Astrocyte (in vitro differentiated cells and primary cell): ENCODE results near the gene FSTL4. TPM values are rescaled to one million over a fixed set of nuclear protein-coding genes. Genes with fewer than 3 reads are reported as not detected.

ENCODE experiments used
- DNase-seq: peaks from one replicate; pipeline ENCODE4 v3.0.0-alpha.2; 2010; ENCODE audit warnings: low read depth
- FAIRE-seq: peaks from 2 replicates; lab custom pipeline; 2011; peaks lifted over from hg19 to GRCh38; lab: Jason Lieb, UNC
- H2AFZ ChIP-seq: 2 replicates; pipeline ENCODE4 v1.6.0; 2012; ENCODE audit warnings: low read depth, low read length, inconsistent platforms
- H3K27ac ChIP-seq: 2 replicates; pipeline ENCODE4 v1.5.1; 2011; ENCODE audit warnings: low read depth, low read length, inconsistent platforms
- H3K27me3 ChIP-seq: 2 replicates; pipeline ENCODE4 v1.6.0; 2011; ENCODE audit warnings: low read length, inconsistent platforms; ENCODE audit not compliant: insufficient read depth
- H3K36me3 ChIP-seq: 2 replicates; pipeline ENCODE4 v1.5.1; 2011; ENCODE audit warnings: low read length, inconsistent platforms; ENCODE audit not compliant: insufficient read depth
- H3K4me1 ChIP-seq: 2 replicates; pipeline ENCODE4 v1.5.1; 2011; ENCODE audit warnings: low read length, inconsistent platforms; ENCODE audit not compliant: insufficient read depth
- H3K4me2 ChIP-seq: 2 replicates; pipeline ENCODE4 v1.6.0; 2012; ENCODE audit warnings: low read length, inconsistent platforms
- H3K4me3 ChIP-seq: 2 replicates; pipeline ENCODE4 v1.5.1; 2011; ENCODE audit warnings: low read depth, mild to moderate bottlenecking, low read length, inconsistent platforms; ENCODE audit not compliant: insufficient read depth
- H3K79me2 ChIP-seq: 2 replicates; pipeline ENCODE4 v1.6.0; 2012; ENCODE audit warnings: mild to moderate bottlenecking, low read length, inconsistent platforms; ENCODE audit not compliant: insufficient read depth
- H3K9ac ChIP-seq: 2 replicates; pipeline ENCODE4 v1.6.0; 2012; ENCODE audit warnings: mild to moderate bottlenecking, low read length, inconsistent platforms
- H3K9me3 ChIP-seq: 2 replicates; pipeline ENCODE4 v1.5.1; 2012; ENCODE audit warnings: low read depth, mild to moderate bottlenecking, low read length, inconsistent platforms; ENCODE audit not compliant: insufficient read depth
- H4K20me1 ChIP-seq: 2 replicates; pipeline ENCODE4 v1.6.0; 2012; ENCODE audit warnings: low read length, inconsistent platforms; ENCODE audit not compliant: insufficient read depth
- H3K27ac Mint-ChIP-seq: one replicate; pipeline ENCODE4 v1.8.0; 2021; ENCODE audit warnings: mild to moderate bottlenecking, mixed read lengths; ENCODE audit not compliant: unreplicated experiment
- H3K27me3 Mint-ChIP-seq: one replicate; pipeline ENCODE4 v1.8.0; 2021; ENCODE audit warnings: low read depth, mixed read lengths; ENCODE audit not compliant: unreplicated experiment
- H3K36me3 Mint-ChIP-seq: one replicate; pipeline ENCODE4 v1.8.0; 2021; ENCODE audit warnings: low read depth, mixed read lengths; ENCODE audit not compliant: unreplicated experiment
- H3K4me1 Mint-ChIP-seq: one replicate; pipeline ENCODE4 v1.8.0; 2021; ENCODE audit warnings: low read depth, mixed read lengths; ENCODE audit not compliant: unreplicated experiment
- H3K4me3 Mint-ChIP-seq: one replicate; pipeline ENCODE4 v1.8.0; 2021; ENCODE audit warnings: mild to moderate bottlenecking, moderate library complexity, mixed read lengths; ENCODE audit not compliant: unreplicated experiment
- H3K9me3 Mint-ChIP-seq: one replicate; pipeline ENCODE4 v1.8.0; 2021; ENCODE audit warnings: mild to moderate bottlenecking, mixed read lengths; ENCODE audit not compliant: unreplicated experiment
- EZH2 ChIP-seq: IDR thresholded peaks from 2 replicates; pipeline ENCODE4 v1.6.1; 2012; ENCODE audit warnings: mild to moderate bottlenecking, low read length, inconsistent platforms; ENCODE audit not compliant: insufficient read depth
- total RNA-seq: library from RNA; stranded (reverse); gene quantifications from 2 replicates; pipeline ENCODE4 v1.2.1, GENCODE V29; 2021
- TF ChIP-seq, protein P1 (sequence below): IDR thresholded peaks from 2 replicates; pipeline ENCODE4 v1.5.1; 2011; ENCODE audit warnings: low read depth, mild to moderate bottlenecking, inconsistent platforms, low read length, moderate library complexity; ENCODE audit not compliant: insufficient read depth

FSTL4 gene
- total RNA-seq, 1 donor from 2014 or later = not detected

- H3K9me3 Mint-ChIP-seq = peaks cover 2% of the 10 kb centered on the region
- H3K4me1 Mint-ChIP-seq = peaks cover 3% of the 10 kb centered on the region
- H3K4me2 ChIP-seq = no peak overlapping the region
- no peak overlapping the region for H2AFZ ChIP-seq
- H3K27me3 Mint-ChIP-seq = peaks cover 11% of the 10 kb centered on the region
- H3K27ac ChIP-seq = no peak overlapping the region
- H3K9me3 ChIP-seq = no peaks in the 10 kb centered on the region
- no peak overlapping the region for H3K4me3 ChIP-seq
- H3K36me3 ChIP-seq = no peaks in the 10 kb centered on the region
- peaks cover 3% of the 10 kb centered on the region for H3K4me1 ChIP-seq
- DNase-seq = peak; percentile 18
- no peak overlapping the region for H3K27ac Mint-ChIP-seq
- FAIRE-seq = no peak
- no peaks in the 10 kb centered on the region for H3K79me2 ChIP-seq
- no peak for TF ChIP-seq EZH2
- TF ChIP-seq, protein P1, sequence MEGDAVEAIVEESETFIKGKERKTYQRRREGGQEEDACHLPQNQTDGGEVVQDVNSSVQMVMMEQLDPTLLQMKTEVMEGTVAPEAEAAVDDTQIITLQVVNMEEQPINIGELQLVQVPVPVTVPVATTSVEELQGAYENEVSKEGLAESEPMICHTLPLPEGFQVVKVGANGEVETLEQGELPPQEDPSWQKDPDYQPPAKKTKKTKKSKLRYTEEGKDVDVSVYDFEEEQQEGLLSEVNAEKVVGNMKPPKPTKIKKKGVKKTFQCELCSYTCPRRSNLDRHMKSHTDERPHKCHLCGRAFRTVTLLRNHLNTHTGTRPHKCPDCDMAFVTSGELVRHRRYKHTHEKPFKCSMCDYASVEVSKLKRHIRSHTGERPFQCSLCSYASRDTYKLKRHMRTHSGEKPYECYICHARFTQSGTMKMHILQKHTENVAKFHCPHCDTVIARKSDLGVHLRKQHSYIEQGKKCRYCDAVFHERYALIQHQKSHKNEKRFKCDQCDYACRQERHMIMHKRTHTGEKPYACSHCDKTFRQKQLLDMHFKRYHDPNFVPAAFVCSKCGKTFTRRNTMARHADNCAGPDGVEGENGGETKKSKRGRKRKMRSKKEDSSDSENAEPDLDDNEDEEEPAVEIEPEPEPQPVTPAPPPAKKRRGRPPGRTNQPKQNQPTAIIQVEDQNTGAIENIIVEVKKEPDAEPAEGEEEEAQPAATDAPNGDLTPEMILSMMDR = peak; percentile 57
- H3K4me3 Mint-ChIP-seq = no peak overlapping the region
- H3K27me3 ChIP-seq = no peaks in the 10 kb centered on the region
- H3K36me3 Mint-ChIP-seq = no peaks in the 10 kb centered on the region
- H3K9ac ChIP-seq = no peak overlapping the region
- no peaks in the 10 kb centered on the region for H4K20me1 ChIP-seq
Observed at GRCh38 chr5:133287500-133287899, 324.8 kb downstream of the FSTL4 start.

- Histone ChIP-seq H3K9me3 (no peaks in the 10 kb centered on the region), H3K27ac (no peak overlapping the region), H3K27me3 (no peaks in the 10 kb centered on the region), H3K9ac (no peak overlapping the region), H2AFZ (no peak overlapping the region), H3K4me3 (no peak overlapping the region), H3K36me3 (no peaks in the 10 kb centered on the region), H3K79me2 (no peaks in the 10 kb centered on the region), H3K4me2 (no peak overlapping the region), H3K4me1 (peaks cover 3% of the 10 kb centered on the region), H4K20me1 (no peaks in the 10 kb centered on the region)
- Mint-ChIP-seq H3K27me3 (peaks cover 17% of the 10 kb centered on the region), H3K4me1 (peaks cover 3% of the 10 kb centered on the region), H3K9me3 (peaks cover 4% of the 10 kb centered on the region), H3K27ac (no peak overlapping the region), H3K4me3 (no peak overlapping the region), H3K36me3 (no peaks in the 10 kb centered on the region)
- TF ChIP-seq, protein P1 = no peak
- no peak for TF ChIP-seq EZH2
- no peak for DNase-seq
- no peak for FAIRE-seq
Observed at GRCh38 chr5:133286483-133286882, 325.9 kb downstream of the FSTL4 start.

DNA sequence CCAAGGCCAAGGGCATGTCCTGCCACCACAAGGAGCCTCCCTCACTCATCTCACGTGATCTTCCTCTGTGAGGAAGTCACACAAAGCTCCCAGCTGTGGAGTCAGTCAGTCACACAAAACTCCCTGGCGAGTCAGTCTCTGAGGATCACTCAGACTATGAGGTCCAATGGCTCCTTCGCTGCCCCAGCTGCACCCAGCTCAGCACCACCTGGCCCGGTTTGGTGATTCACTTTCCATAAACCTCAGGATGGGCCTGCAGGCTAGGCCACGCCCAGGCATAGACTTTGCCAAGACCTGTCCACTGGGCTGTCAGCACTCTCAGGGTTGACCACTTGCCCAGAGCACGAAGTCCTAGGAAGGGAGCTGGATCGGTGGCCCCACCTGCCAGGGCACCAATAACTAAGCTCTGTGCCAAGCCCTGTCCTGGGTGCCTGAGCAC is 326.7 kb downstream of the FSTL4 start:
- peaks cover 19% of the 10 kb centered on the region for H3K27me3 Mint-ChIP-seq
- peak overlapping the region; percentile 59 for H3K27ac Mint-ChIP-seq

More for the DNA sequence above, 326.7 kb downstream of the FSTL4 start:
- no peak overlapping the region for H3K9ac ChIP-seq
- Mint-ChIP-seq H3K4me3 (no peak overlapping the region), H3K36me3 (no peaks in the 10 kb centered on the region), H3K9me3 (peaks cover 2% of the 10 kb centered on the region), H3K4me1 (peaks cover 5% of the 10 kb centered on the region)
- peaks cover 3% of the 10 kb centered on the region for H3K4me1 ChIP-seq
- no peak overlapping the region for H3K27ac ChIP-seq
- H3K4me3 ChIP-seq = no peak overlapping the region
- no peaks in the 10 kb centered on the region for H3K9me3 ChIP-seq
- H4K20me1 ChIP-seq = no peaks in the 10 kb centered on the region
- H3K27me3 ChIP-seq = no peaks in the 10 kb centered on the region
- no peak overlapping the region for H2AFZ ChIP-seq
- no peaks in the 10 kb centered on the region for H3K79me2 ChIP-seq
- DNase-seq = peak; percentile 55
- no peak overlapping the region for H3K4me2 ChIP-seq
- no peak for FAIRE-seq
- TF ChIP-seq EZH2 = no peak
- TF ChIP-seq, protein P1 = no peak
- no peaks in the 10 kb centered on the region for H3K36me3 ChIP-seq
